LNCaP clone FGC (cell line): ENCODE results near the gene ZNF462.

ENCODE experiments used
- DNase-seq: peaks from one replicate; pipeline ENCODE4 v3.0.0-alpha.2; 2011; ENCODE audit warnings: low read depth
- H3K4me3 ChIP-seq: 2 replicates; pipeline ENCODE4 v1.5.1; 2011; ENCODE audit warnings: mild to moderate bottlenecking, low read depth, low read length, control low read depth
- TF ChIP-seq, protein P1 (sequence below): IDR thresholded peaks from 2 replicates; pipeline ENCODE4 v1.5.1; 2012; ENCODE audit warnings: mild to moderate bottlenecking; ENCODE audit not compliant: control insufficient read depth, insufficient read depth; ENCODE audit errors: extremely low read depth

The ZNF462 gene

DNA sequence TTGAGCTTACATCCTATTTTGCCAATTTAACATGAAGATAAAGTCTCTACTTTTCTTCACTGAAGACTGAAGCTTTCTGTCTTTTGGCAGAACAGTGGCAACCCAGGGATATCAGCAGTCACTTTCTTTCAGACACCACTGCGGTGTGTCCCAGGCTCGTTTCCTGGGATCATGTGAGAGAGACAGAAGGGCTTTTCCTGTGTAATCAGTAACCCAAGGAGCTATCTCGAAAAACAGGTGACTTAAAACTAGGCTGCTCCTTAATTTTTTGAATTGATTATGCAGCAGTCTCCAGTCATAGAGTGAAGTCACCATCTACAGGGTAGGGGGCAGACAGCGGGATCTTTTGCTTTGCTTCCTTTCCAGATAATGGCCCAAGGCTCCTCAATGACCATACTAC lies 68.5 kb downstream of the ZNF462 start:
- TF ChIP-seq, protein P1, sequence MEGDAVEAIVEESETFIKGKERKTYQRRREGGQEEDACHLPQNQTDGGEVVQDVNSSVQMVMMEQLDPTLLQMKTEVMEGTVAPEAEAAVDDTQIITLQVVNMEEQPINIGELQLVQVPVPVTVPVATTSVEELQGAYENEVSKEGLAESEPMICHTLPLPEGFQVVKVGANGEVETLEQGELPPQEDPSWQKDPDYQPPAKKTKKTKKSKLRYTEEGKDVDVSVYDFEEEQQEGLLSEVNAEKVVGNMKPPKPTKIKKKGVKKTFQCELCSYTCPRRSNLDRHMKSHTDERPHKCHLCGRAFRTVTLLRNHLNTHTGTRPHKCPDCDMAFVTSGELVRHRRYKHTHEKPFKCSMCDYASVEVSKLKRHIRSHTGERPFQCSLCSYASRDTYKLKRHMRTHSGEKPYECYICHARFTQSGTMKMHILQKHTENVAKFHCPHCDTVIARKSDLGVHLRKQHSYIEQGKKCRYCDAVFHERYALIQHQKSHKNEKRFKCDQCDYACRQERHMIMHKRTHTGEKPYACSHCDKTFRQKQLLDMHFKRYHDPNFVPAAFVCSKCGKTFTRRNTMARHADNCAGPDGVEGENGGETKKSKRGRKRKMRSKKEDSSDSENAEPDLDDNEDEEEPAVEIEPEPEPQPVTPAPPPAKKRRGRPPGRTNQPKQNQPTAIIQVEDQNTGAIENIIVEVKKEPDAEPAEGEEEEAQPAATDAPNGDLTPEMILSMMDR, result no peak
- no peak for DNase-seq
- no peak overlapping the region for H3K4me3 ChIP-seq

DNA sequence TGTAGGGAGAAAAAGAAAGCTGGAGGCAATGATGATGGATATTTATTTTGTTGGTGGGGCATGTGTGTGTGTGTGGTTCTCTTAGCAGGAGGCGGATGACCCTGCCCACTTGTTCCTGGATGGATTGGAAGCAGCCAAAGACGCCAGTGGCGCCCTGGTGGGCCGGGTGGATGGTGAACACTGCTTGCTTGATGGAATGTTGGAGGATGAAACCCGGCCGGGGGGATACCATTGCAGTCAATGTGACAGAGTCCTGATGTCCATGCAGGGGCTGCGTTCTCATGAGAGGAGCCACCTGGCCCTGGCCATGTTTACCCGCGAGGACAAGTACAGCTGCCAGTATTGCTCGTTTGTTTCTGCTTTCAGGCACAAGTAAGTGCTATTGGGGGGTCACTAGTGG lies 69.2 kb downstream of the ZNF462 start:
- H3K4me3 ChIP-seq, result no peak overlapping the region
- TF ChIP-seq, protein P1, result no peak
- no peak for DNase-seq

DNA sequence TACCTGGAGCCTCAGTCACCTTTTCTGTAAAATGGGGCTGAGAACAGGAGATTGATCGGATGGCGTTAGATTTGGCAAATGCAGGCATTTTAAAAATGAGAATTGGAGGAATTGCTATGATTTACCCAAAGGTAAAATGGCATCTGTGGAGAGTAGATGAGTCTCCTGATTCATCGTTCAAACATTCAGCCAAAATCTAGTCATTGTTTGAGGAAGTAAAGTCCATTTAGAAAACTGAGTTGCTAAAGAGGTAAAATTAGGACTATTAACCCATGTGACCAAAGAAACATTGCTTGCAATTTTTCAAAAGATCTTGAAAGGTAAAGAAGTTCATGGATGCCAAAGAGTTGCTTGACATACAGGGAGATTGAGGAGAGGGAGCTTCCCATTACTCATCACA lies 69.7 kb downstream of the ZNF462 start:
- H3K4me3 ChIP-seq, result no peak overlapping the region
- TF ChIP-seq, protein P1, result no peak
- no peak for DNase-seq

DNA sequence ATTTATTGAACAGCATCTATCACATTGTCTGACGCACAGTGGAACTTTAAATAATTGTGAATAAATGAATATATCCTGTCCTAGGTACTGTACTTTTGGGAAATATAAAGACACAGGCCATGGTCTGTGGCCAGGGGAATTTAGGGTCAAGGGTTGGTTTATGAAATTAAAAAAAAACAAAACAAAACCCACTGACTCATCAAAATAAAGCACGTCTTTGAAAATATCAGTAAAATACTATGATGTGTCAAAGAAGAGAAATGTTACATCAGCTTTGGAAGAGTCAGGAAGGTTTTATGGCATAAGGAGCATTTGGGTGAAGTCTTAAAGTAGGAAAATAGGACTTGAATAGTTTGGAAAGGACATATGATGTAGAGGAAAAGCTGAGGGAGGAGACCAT lies 70.5 kb downstream of the ZNF462 start:
- no peak overlapping the region for H3K4me3 ChIP-seq
- TF ChIP-seq, protein P1, result no peak
- no peak for DNase-seq

DNA sequence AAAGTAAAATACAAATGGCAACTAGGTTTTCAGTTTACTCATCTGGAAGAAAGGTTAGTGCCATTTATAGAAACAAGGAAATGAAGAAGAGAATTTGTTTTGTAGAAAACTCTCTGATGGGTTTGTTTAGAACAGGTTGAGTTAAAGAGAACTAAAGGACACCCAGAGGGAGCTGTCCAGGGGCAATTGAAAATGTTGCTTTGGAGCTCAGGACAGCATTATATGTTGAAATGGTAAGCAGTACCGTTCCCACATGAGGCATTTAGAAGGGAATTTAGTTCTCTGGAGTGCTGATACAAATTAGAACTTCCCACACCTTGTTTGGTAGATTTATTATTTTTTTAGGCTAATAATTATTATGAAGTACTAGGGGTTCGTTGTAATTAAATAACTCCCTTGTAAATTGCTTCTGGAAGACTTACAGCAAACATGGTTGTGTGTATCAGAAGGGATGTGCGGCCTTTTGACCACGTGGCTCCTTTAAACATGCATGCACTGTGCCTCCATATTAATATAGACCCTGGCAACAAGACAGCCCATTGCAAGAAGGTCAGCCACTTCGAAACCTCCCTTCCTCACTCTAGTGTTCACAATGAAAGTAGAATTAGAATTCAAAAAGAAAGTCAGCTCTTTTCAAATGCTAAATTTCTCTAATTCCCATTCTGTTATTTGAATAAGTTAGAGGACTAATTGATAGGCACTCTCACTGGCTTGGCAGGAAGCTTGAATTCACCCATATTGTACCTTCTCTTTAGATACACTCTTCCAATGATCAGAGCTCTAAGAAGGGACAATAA lies 71.7 kb downstream of the ZNF462 start:
- H3K4me3 ChIP-seq, result no peak overlapping the region
- TF ChIP-seq, protein P1, result no peak
- no peak for DNase-seq

DNA sequence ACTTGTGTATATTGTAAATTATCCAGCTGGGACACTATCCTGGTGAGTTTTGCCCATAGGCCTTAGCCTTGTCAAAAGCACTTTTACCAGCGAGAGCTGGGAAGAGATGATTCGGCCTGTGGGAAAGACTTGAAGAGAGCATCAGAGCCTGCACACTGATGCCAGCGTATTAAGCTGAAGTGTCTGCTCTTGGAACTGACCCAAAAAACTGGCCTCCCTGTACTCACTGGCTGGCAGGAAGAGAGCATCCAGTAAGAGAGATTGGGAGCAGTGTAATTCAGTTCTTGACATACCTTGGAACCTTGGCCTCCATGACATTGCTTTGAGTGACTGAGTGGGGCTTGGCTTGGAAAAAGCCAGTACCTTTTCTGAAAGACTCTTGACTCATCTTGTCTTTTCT lies 73.7 kb downstream of the ZNF462 start:
- H3K4me3 ChIP-seq, result no peak overlapping the region
- TF ChIP-seq, protein P1, result no peak
- no peak for DNase-seq

DNA sequence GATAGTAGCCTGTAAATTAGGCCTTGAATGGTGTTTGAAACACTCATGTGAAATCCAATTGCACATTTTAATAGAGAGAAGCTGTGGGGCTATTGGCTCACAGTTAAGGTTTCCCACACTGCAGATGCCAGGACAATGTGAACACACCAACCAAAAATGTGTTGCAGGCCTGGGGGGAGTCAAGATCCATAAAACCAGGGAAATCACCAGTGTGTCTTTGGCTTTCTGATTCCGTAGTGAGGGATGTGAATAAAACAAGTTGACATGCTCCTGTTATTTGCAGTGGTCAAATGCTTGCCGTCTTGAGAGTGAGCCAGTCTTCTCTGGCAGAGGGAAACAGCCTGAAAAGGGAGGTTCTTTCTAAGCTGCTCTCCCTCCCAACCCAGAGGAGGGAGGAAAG lies 79.0 kb downstream of the ZNF462 start:
- TF ChIP-seq, protein P1, result no peak
- DNase-seq, result no peak
- no peak overlapping the region for H3K4me3 ChIP-seq
